Activated CD4-positive, alpha-beta memory T cell treated with anti-CD3 and anti-CD28 coated beads for 36 hours (primary cell): ENCODE data around the gene AGPS. TPM values are rescaled to one million over a fixed set of nuclear protein-coding genes. Genes with fewer than 3 reads are reported as not detected.
A peak's percentile ranks its signal among the peaks of the same experiment; 100 is the strongest.
"Not testable (repeated sequence)": the region's sequence is repeated elsewhere in the genome, so short reads cannot be mapped to it uniquely, and the experiment has no call there.

ENCODE experiments used
- CTCF ChIA-PET: fragments of 350-600 bp; sonication (Branson Sonifier 250); formaldehyde crosslinking; loops from one replicate; lab custom pipeline; 2021; ENCODE audit warnings: antibody characterized with exemption, inconsistent platforms; lab: Charles Lee
- POLR2A ChIA-PET: fragments of 350-600 bp; sonication (Branson Sonifier 250); formaldehyde crosslinking; loops from one replicate; lab custom pipeline; 2021; ENCODE audit warnings: antibody characterized with exemption; lab: Charles Lee
- DNase-seq: peaks from one replicate; pipeline ENCODE4 v3.0.0-alpha.2; 2020
- H3K27ac Mint-ChIP-seq: one replicate; pipeline ENCODE4 v1.8.0; 2021; ENCODE audit warnings: mixed read lengths
- H3K27me3 Mint-ChIP-seq: one replicate; pipeline ENCODE4 v1.8.0; 2021; ENCODE audit warnings: mixed read lengths
- H3K36me3 Mint-ChIP-seq: one replicate; pipeline ENCODE4 v1.8.0; 2021; ENCODE audit warnings: mixed read lengths
- H3K4me1 Mint-ChIP-seq: one replicate; pipeline ENCODE4 v1.8.0; 2021; ENCODE audit warnings: low read depth, mixed read lengths
- H3K4me3 Mint-ChIP-seq: one replicate; pipeline ENCODE4 v1.8.0; 2021; ENCODE audit warnings: mild to moderate bottlenecking, mixed read lengths
- H3K9me3 Mint-ChIP-seq: one replicate; pipeline ENCODE4 v1.8.0; 2021; ENCODE audit warnings: mixed read lengths
- intact Hi-C: fragments of 100-400 bp; cut with micrococcal nuclease; formaldehyde crosslinking; loops from one replicate; pipeline ENCODE4 v1.15.1; 2023
- total RNA-seq, 2 experiments: library from RNA; stranded (reverse); gene quantifications; one replicate each; pipeline ENCODE4 v1.2.3, GENCODE V29; 2021

Gene AGPS
- total RNA-seq, 2 experiments from 2014 or later: 51.9 to 53.0 TPM

DNA sequence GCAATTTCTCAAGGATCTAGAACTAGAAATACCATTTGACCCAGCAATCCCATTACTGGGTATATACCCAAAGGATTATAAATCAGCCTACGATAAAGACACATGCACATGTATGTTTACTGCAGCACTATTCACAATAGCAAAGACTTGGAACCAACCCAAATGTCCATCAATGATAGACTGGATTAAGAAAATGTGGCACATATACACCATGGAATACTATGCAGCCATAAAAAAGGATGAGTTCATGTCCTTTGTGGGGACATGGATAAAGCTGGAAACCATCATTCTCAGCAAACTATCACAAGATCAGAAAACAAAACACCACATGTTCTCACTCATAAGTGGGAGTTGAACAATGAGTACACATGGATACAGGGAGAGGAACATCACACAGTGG lies 67.2 kb downstream of the AGPS start:
- POLR2A ChIA-PET, H3K9me3 Mint-ChIP-seq, H3K27me3 Mint-ChIP-seq, DNase-seq, intact Hi-C loops, H3K4me1 Mint-ChIP-seq, H3K27ac Mint-ChIP-seq, CTCF ChIA-PET, H3K4me3 Mint-ChIP-seq: not testable (repeated sequence)
- H3K36me3 Mint-ChIP-seq: peaks cover 36% of the 10 kb centered on the region

GRCh38 chr2:177460973-177461585 lies 68.5 kb downstream of the AGPS start:
- Mint-ChIP-seq H3K27me3 (no peaks in the 10 kb centered on the region), H3K9me3 (peaks cover 3% of the 10 kb centered on the region), H3K4me1 (no peaks in the 10 kb centered on the region), H3K27ac (no peak overlapping the region), H3K4me3 (no peak overlapping the region), H3K36me3 (peaks cover 36% of the 10 kb centered on the region)
- CTCF ChIA-PET: interaction anchor here (0.6 kb wide), 1 partner anchor 302 kb away, joined by 3 read pairs; no protein-coding TSS in a partner anchor
- intact Hi-C loops: no loop called here
- POLR2A ChIA-PET: no interaction called here
- DNase-seq: no peak

- no peak overlapping the region for H3K27ac Mint-ChIP-seq
- no peaks in the 10 kb centered on the region for H3K27me3 Mint-ChIP-seq
These were observed 72.0 kb downstream of the AGPS start for GRCh38 chr2:177464549-177464948.

GRCh38 chr2:177465400-177466138 lies 73.0 kb downstream of the AGPS start:
- no peak for DNase-seq
- H3K27me3 Mint-ChIP-seq: no peaks in the 10 kb centered on the region
- H3K27ac Mint-ChIP-seq: no peak overlapping the region
- H3K4me1 Mint-ChIP-seq: peaks cover 4% of the 10 kb centered on the region
- peaks cover 5% of the 10 kb centered on the region for H3K9me3 Mint-ChIP-seq
- peaks cover 31% of the 10 kb centered on the region for H3K36me3 Mint-ChIP-seq
- POLR2A ChIA-PET: interaction anchor here (0.6 kb wide), 1 partner anchor 267 kb away, joined by 3 read pairs; no protein-coding TSS in a partner anchor
- H3K4me3 Mint-ChIP-seq: no peak overlapping the region
- CTCF ChIA-PET: interaction anchor here (1.4 kb wide), 1 partner anchor 9 kb away, joined by 4 read pairs; no protein-coding TSS in a partner anchor
- intact Hi-C loops: no loop called here

More at GRCh38 chr2:177464549-177464948, 72.0 kb downstream of the AGPS start:
- intact Hi-C loops: no loop called here
- DNase-seq: no peak
- peaks cover 30% of the 10 kb centered on the region for H3K36me3 Mint-ChIP-seq
- H3K4me1 Mint-ChIP-seq: peaks cover 4% of the 10 kb centered on the region
- no peaks in the 10 kb centered on the region for H3K9me3 Mint-ChIP-seq
- H3K4me3 Mint-ChIP-seq: no peak overlapping the region
- ChIA-PET CTCF (interaction anchor here (0.8 to 1.5 kb wide), 3 partner anchors 10 to 316 kb away, joined by 3 to 4 read pairs (median 4); no protein-coding TSS in a partner anchor), POLR2A (no interaction called here)

GRCh38 chr2:177466337-177467195 lies 74.0 kb downstream of the AGPS start:
- intact Hi-C loops: no loop called here
- H3K4me3 Mint-ChIP-seq: no peak overlapping the region
- DNase-seq: no peak
- no peak overlapping the region for H3K27ac Mint-ChIP-seq
- H3K4me1 Mint-ChIP-seq: peaks cover 4% of the 10 kb centered on the region
- ChIA-PET CTCF (no interaction called here), POLR2A (no interaction called here)
- H3K27me3 Mint-ChIP-seq: no peaks in the 10 kb centered on the region
- peaks cover 13% of the 10 kb centered on the region for H3K9me3 Mint-ChIP-seq
- peaks cover 33% of the 10 kb centered on the region for H3K36me3 Mint-ChIP-seq

- H3K4me1 Mint-ChIP-seq: peaks cover 4% of the 10 kb centered on the region
- intact Hi-C loops: no loop called here
- no peaks in the 10 kb centered on the region for H3K27me3 Mint-ChIP-seq
- H3K27ac Mint-ChIP-seq: no peak overlapping the region
- no peak overlapping the region for H3K4me3 Mint-ChIP-seq
- POLR2A ChIA-PET: no interaction called here
- peaks cover 38% of the 10 kb centered on the region for H3K36me3 Mint-ChIP-seq
- no peak for DNase-seq
- H3K9me3 Mint-ChIP-seq: peaks cover 21% of the 10 kb centered on the region
- CTCF ChIA-PET: no interaction called here
These were observed 75.1 kb downstream of the AGPS start for GRCh38 chr2:177467646-177468045.

- Mint-ChIP-seq H3K4me1 (peaks cover 17% of the 10 kb centered on the region), H3K9me3 (peaks cover 23% of the 10 kb centered on the region), H3K36me3 (peaks cover 50% of the 10 kb centered on the region), H3K4me3 (no peak overlapping the region), H3K27ac (no peak overlapping the region), H3K27me3 (no peaks in the 10 kb centered on the region)
- intact Hi-C loops: no loop called here
- ChIA-PET CTCF (interaction anchor here (0.6 kb wide), 1 partner anchor 9 kb away, joined by 3 read pairs; no protein-coding TSS in a partner anchor), POLR2A (no interaction called here)
- DNase-seq: no peak
These were observed 79.4 kb downstream of the AGPS start for GRCh38 chr2:177471990-177472389.

DNA sequence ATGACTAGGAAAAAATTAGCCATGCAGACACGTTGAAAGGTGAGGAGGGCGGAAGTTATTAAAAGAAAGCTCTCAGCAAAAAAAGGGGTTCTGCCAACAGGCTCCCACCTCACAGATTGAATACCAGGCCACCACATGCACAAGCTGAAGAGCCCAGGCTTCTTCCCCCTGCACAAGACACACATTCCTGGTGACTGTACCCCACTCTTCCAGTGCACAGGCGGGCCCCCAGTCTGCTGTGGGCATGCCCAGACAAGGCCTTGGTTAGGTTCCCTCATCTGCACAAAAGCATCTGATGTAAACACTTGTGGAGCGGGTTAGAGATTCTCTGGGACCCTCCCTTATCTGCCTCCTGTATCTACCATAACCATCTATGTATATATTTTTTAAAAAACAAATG lies 81.7 kb downstream of the AGPS start:
- POLR2A ChIA-PET: no interaction called here
- peaks cover 18% of the 10 kb centered on the region for H3K4me1 Mint-ChIP-seq
- CTCF ChIA-PET: interaction anchor here (0.9 to 1.5 kb wide), 3 partner anchors 9 to 130 kb away, joined by 3 to 4 read pairs (median 4); no protein-coding TSS in a partner anchor
- no peak for DNase-seq
- H3K27me3 Mint-ChIP-seq: no peaks in the 10 kb centered on the region
- no peak overlapping the region for H3K27ac Mint-ChIP-seq
- H3K36me3 Mint-ChIP-seq: peaks cover 61% of the 10 kb centered on the region
- H3K9me3 Mint-ChIP-seq: peaks cover 33% of the 10 kb centered on the region
- no peak overlapping the region for H3K4me3 Mint-ChIP-seq
- intact Hi-C loops: no loop called here

DNA sequence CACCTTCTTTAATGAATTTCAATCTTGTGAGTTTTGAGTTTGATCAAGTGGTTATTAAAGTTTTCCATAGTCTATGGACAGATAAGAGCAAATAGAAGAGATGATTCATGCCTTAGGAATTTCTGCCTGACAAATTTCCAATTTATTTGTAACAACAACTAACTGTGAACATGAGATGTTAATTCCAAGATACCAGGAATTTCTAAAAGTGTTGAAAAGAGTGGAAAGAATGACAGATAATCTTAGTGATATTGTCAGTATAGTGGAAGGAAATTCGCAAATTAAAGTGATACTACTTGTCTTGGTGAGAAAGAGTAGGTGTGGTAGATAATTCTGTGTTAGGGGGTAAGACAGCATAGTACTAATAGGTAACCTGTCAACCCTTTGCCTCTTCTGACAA lies 82.4 kb downstream of the AGPS start:
- no peaks in the 10 kb centered on the region for H3K27me3 Mint-ChIP-seq
- H3K4me3 Mint-ChIP-seq: no peak overlapping the region
- H3K36me3 Mint-ChIP-seq: peaks cover 62% of the 10 kb centered on the region
- ChIA-PET POLR2A (no interaction called here), CTCF (interaction anchor here (1.2 to 1.5 kb wide), 2 partner anchors 10 to 15 kb away, joined by 4 read pairs; no protein-coding TSS in a partner anchor)
- peaks cover 29% of the 10 kb centered on the region for H3K9me3 Mint-ChIP-seq
- H3K4me1 Mint-ChIP-seq: peaks cover 18% of the 10 kb centered on the region
- peak overlapping the region; percentile 29 for H3K27ac Mint-ChIP-seq
- intact Hi-C loops: no loop called here
- no peak for DNase-seq

GRCh38 chr2:177476897-177477296 lies 84.3 kb downstream of the AGPS start:
- no peak overlapping the region for H3K27ac Mint-ChIP-seq
- DNase-seq: no peak
- ChIA-PET CTCF (no interaction called here), POLR2A (no interaction called here)
- intact Hi-C loops: no loop called here
- H3K9me3 Mint-ChIP-seq: peaks cover 19% of the 10 kb centered on the region
- no peaks in the 10 kb centered on the region for H3K27me3 Mint-ChIP-seq
- peaks cover 52% of the 10 kb centered on the region for H3K36me3 Mint-ChIP-seq
- no peak overlapping the region for H3K4me3 Mint-ChIP-seq
- peaks cover 18% of the 10 kb centered on the region for H3K4me1 Mint-ChIP-seq

DNA sequence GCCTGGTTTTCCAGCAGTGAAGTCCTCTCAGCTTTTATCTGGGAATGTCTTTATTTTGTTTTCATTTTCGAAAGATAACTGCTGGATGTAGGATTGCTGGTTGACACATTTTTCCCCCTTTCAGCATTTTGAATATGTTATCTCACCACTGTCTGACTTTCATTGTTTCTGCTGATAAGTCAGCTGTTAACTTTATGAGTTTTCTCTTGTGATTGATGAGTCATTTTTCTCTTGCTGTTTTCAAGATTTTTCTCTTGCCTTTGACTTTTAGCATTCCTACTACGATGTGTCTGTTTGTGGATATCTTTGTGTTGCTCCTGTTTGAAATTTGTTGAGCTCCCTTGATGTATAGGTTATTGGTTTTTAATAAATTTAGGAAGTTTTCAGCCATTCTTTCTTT lies 85.5 kb downstream of the AGPS start:
- H3K27ac Mint-ChIP-seq: no peak overlapping the region

DNA sequence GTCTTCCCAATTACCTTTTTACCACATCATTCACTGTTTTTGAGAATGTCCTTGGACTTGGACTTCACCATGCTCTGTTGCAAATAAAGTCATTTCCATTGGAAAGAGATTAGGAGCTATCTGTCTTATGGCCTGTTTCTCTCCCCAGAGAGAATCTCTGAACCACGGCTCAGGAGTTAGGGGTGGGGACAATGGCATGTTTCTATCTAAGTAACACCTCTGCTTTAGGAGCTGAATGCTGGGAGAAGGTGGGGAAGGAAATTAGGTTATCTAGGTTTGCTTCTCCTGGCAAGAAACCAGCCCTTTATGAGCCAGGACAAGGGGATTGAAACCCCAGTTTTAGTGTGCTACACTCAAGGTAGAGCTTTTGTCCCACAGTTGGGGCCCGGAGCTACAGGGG lies 86.3 kb downstream of the AGPS start:
- H3K27me3 Mint-ChIP-seq: no peaks in the 10 kb centered on the region
- POLR2A ChIA-PET: no interaction called here
- intact Hi-C loops: no loop called here
- H3K36me3 Mint-ChIP-seq: peaks cover 46% of the 10 kb centered on the region
- peaks cover 18% of the 10 kb centered on the region for H3K4me1 Mint-ChIP-seq
- peaks cover 9% of the 10 kb centered on the region for H3K9me3 Mint-ChIP-seq
- no peak overlapping the region for H3K27ac Mint-ChIP-seq
- no peak for DNase-seq
- no peak overlapping the region for H3K4me3 Mint-ChIP-seq
- CTCF ChIA-PET: no interaction called here

More for the DNA sequence above, 85.5 kb downstream of the AGPS start:
- H3K4me3 Mint-ChIP-seq: no peak overlapping the region
- H3K4me1 Mint-ChIP-seq: peaks cover 18% of the 10 kb centered on the region
- H3K27me3 Mint-ChIP-seq: no peaks in the 10 kb centered on the region
- intact Hi-C loops: no loop called here
- ChIA-PET POLR2A (no interaction called here), CTCF (no interaction called here)
- no peak for DNase-seq
- peaks cover 9% of the 10 kb centered on the region for H3K9me3 Mint-ChIP-seq
- peaks cover 44% of the 10 kb centered on the region for H3K36me3 Mint-ChIP-seq
